Neural crest cell (in vitro differentiated cells): ENCODE data around the gene AKT1. TPM values are rescaled to one million over a fixed set of nuclear protein-coding genes. Genes with fewer than 3 reads are reported as not detected.
A peak's percentile ranks its signal among the peaks of the same experiment; 100 is the strongest.

Experiments used
- DNase-seq: peaks from one replicate; pipeline ENCODE4 v3.0.0; 2021; ENCODE audit warnings: low read depth, mixed read lengths, low spot score
- H3K27ac Mint-ChIP-seq: one replicate; pipeline ENCODE4 v1.8.0; 2021; ENCODE audit warnings: mild to moderate bottlenecking, mixed read lengths; ENCODE audit not compliant: unreplicated experiment
- H3K27me3 Mint-ChIP-seq: 2 replicates; pipeline ENCODE4 v1.8.0; 2021; ENCODE audit warnings: low read depth, mild to moderate bottlenecking, mixed read lengths
- H3K36me3 Mint-ChIP-seq: 2 replicates; pipeline ENCODE4 v1.8.0; 2021; ENCODE audit warnings: low read depth, mild to moderate bottlenecking, mixed read lengths
- H3K4me1 Mint-ChIP-seq: 2 replicates; pipeline ENCODE4 v1.8.0; 2021; ENCODE audit warnings: mixed read lengths
- H3K4me3 Mint-ChIP-seq: one replicate; pipeline ENCODE4 v1.8.0; 2021; ENCODE audit warnings: mild to moderate bottlenecking, mixed read lengths
- H3K9me3 Mint-ChIP-seq: 2 replicates; pipeline ENCODE4 v1.8.0; 2021; ENCODE audit warnings: mixed read lengths
- CTCF ChIP-seq: fragments of 200-600 bp; sonication (generic); conservative IDR thresholded peaks from 2 replicates; pipeline ENCODE4 v1.5.0; 2021; ENCODE audit warnings: antibody characterized with exemption, mild to moderate bottlenecking
- total RNA-seq: library from RNA; stranded (reverse); gene quantifications from 2 replicates; pipeline ENCODE4 v1.2.1, GENCODE V29; 2021

Gene AKT1
- total RNA-seq, 1 donor from 2014 or later: 191 TPM

GRCh38 chr14:104794099-104794498 is 1.4 kb downstream of the AKT1 start:
- DNase-seq: no peak
- peak overlapping the region; percentile 90 for H3K4me3 Mint-ChIP-seq
- H3K9me3 Mint-ChIP-seq: no peaks in the 10 kb centered on the region
- peaks cover 29% of the 10 kb centered on the region for H3K4me1 Mint-ChIP-seq
- H3K27me3 Mint-ChIP-seq: peaks cover 30% of the 10 kb centered on the region
- H3K36me3 Mint-ChIP-seq: no peaks in the 10 kb centered on the region
- no peak for TF ChIP-seq CTCF
- H3K27ac Mint-ChIP-seq: peak overlapping the region; percentile 14

- Mint-ChIP-seq H3K27me3 (peaks cover 25% of the 10 kb centered on the region), H3K4me1 (peaks cover 28% of the 10 kb centered on the region), H3K4me3 (peak overlapping the region; percentile 90), H3K9me3 (no peaks in the 10 kb centered on the region), H3K36me3 (no peaks in the 10 kb centered on the region), H3K27ac (no peak overlapping the region)
- DNase-seq: no peak
- no peak for TF ChIP-seq CTCF
Observed at GRCh38 chr14:104793703-104793959, 1.9 kb downstream of the AKT1 start.

DNA sequence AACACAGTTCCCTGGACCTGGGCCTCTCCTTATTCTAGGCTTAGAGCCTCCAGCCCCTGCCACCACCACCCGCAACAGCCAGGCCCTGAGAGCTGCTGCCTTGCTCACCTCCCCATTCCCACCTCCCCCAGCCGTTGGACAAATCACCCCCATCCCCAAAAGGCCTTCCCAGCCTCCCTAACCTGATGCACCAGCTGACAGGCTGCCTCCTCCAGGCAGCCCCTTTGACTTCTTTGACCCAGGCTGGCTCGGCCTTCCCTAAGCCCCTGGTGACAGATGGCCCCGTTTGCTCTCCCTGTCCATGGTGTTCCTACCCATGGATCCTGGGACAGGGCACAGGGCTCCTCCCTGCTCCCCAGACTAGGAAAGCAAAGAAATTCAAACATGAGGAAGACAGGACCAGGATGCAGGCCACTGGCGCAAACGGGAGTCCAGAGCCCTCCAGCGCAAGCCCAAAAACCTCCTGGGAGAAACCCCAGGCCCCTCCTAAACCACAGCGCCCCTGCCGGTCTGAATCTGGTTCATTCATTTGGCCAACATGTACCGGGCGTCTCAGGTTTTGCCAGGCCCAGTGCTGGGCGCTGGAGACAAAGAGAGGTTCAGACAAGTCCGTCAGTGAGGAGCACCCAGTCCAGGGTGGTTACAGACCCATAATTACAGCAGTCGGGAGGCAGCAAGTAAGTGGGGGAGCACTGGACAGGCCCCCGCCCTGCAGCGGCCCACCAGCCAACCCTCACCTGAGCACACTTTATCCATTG is 2.4 kb downstream of the AKT1 start:
- TF ChIP-seq CTCF: no peak
- Mint-ChIP-seq H3K27ac (no peak overlapping the region), H3K4me3 (peak overlapping the region; percentile 90), H3K4me1 (peaks cover 28% of the 10 kb centered on the region), H3K36me3 (no peaks in the 10 kb centered on the region), H3K9me3 (no peaks in the 10 kb centered on the region), H3K27me3 (peaks cover 20% of the 10 kb centered on the region)
- DNase-seq: no peak

GRCh38 chr14:104792101-104792884 is 3.3 kb downstream of the AKT1 start:
- no peak for TF ChIP-seq CTCF
- peaks cover 13% of the 10 kb centered on the region for H3K27me3 Mint-ChIP-seq
- no peak for DNase-seq
- H3K9me3 Mint-ChIP-seq: no peaks in the 10 kb centered on the region
- peak overlapping the region; percentile 90 for H3K4me3 Mint-ChIP-seq
- H3K27ac Mint-ChIP-seq: no peak overlapping the region
- no peaks in the 10 kb centered on the region for H3K36me3 Mint-ChIP-seq
- H3K4me1 Mint-ChIP-seq: peaks cover 28% of the 10 kb centered on the region

DNA sequence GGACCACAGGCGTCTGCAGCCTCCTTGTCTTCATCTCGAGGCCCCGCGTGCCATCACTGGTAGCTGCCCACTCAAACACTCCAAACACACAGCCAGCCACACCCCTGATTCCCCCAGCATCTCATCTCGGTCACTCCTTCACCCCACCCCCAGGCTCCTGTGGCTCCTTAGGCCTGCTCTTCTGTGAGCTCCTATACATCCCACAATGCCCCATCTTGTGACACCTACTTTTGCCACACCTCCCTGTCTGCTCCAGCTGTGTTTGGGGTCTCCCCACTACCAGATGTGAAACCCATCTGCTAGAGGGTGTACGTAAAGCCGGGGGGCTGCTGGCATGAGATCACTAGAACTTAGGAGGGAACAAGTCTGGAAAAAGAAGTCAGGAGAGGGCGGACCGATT is 4.1 kb downstream of the AKT1 start:
- H3K27ac Mint-ChIP-seq: no peak overlapping the region
- peaks cover 26% of the 10 kb centered on the region for H3K4me1 Mint-ChIP-seq
- TF ChIP-seq CTCF: no peak
- peak overlapping the region; percentile 77 for H3K4me3 Mint-ChIP-seq
- DNase-seq: no peak
- H3K27me3 Mint-ChIP-seq: peaks cover 5% of the 10 kb centered on the region
- H3K36me3 Mint-ChIP-seq: no peaks in the 10 kb centered on the region
- no peaks in the 10 kb centered on the region for H3K9me3 Mint-ChIP-seq
